Stimulated activated memory B cell treated with anti-CD40 and anti-IgM and Interleukin-4, amounts not matched to agents 10 μg/mL and 1 μg/mL and 100 μg/mL, for 72 hours (primary cell): Measurements from ENCODE around the gene AKR7A2.

Experiments
- ATAC-seq: fragments of 150-1000 bp; cut with Tn5 transposase; 2 replicates; pipeline ENCODE4 v1.10.0; 2021
- H3K27ac Mint-ChIP-seq: one replicate; pipeline ENCODE4 v1.8.0; 2022; ENCODE audit warnings: mild to moderate bottlenecking, mixed read lengths
- H3K27me3 Mint-ChIP-seq: one replicate; pipeline ENCODE4 v1.8.0; 2022; ENCODE audit warnings: mixed read lengths
- H3K36me3 Mint-ChIP-seq: one replicate; pipeline ENCODE4 v1.8.0; 2022; ENCODE audit warnings: mixed read lengths
- H3K4me1 Mint-ChIP-seq: one replicate; pipeline ENCODE4 v1.8.0; 2022; ENCODE audit warnings: mixed read lengths
- H3K4me3 Mint-ChIP-seq: one replicate; pipeline ENCODE4 v1.8.0; 2022; ENCODE audit warnings: mild to moderate bottlenecking, moderate library complexity, mixed read lengths
- H3K9me3 Mint-ChIP-seq: one replicate; pipeline ENCODE4 v1.8.0; 2022; ENCODE audit warnings: mixed read lengths

AKR7A2 gene

DNA sequence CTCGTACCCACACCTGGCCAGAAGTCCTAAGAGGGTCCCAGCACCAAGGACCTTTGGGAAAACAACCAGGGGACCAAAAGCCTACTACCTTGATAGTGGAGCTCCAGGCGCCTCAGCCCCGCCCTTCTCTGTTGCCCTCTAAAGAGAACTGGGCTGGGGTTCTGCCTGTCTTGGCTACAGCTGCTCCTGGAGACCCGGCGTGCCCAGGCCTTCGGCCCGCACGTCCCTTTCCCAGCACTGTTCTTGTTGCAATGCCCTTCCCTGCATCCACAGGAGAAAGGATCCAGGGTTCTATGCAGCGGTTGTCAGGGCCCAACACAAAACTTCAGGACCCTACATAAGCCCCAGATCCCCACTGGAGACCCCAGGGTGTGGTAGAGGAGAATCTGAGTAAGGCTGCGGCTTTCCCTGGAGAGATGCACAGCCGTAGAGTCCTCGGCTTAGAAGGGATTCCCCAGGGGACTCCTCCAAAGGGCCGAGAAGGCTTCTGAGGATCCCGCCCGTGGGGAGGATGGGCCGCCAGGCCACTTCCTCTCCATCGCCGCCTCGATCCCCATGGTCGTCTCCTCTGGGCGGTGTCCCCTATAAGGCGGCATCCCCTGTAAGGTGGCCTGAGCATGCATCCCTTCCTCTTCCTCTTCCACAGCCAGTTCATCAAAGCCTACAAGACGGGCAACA is 12.2 kb upstream of the AKR7A2 start:
- ATAC-seq = no peak
- H3K4me1 Mint-ChIP-seq = peaks cover 10% of the 10 kb centered on the region
- no peaks in the 10 kb centered on the region for H3K27me3 Mint-ChIP-seq
- peaks cover 60% of the 10 kb centered on the region for H3K36me3 Mint-ChIP-seq
- no peak overlapping the region for H3K27ac Mint-ChIP-seq
- H3K9me3 Mint-ChIP-seq = no peaks in the 10 kb centered on the region
- H3K4me3 Mint-ChIP-seq = no peak overlapping the region

DNA sequence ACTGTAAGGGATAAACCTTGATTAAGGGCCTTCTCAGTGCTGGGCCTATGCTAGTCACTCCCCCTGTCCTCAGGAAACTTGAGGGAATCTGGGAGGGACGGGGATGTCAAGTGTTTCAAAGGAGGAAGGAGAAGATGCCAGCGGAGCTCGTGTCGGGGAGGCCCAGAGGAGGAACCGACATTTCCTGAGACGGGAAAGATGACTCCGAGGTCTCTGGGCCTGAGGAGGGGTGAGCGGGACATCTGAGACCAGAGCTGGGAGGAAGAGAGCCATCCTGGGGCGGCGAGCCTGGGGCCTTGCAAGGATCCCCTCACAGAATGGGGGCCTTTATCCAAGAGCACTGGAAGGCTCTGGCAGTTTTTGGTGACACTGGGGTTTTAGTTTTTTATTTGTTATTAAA is 10.5 kb upstream of the AKR7A2 start:
- H3K4me3 Mint-ChIP-seq = no peak overlapping the region
- peaks cover 21% of the 10 kb centered on the region for H3K4me1 Mint-ChIP-seq
- no peaks in the 10 kb centered on the region for H3K9me3 Mint-ChIP-seq
- H3K27ac Mint-ChIP-seq = no peak overlapping the region
- H3K27me3 Mint-ChIP-seq = no peaks in the 10 kb centered on the region
- ATAC-seq = no peak
- H3K36me3 Mint-ChIP-seq = peaks cover 55% of the 10 kb centered on the region

GRCh38 chr1:19321071-19321470 is 9.1 kb upstream of the AKR7A2 start:
- H3K4me3 Mint-ChIP-seq = no peak overlapping the region
- no peaks in the 10 kb centered on the region for H3K27me3 Mint-ChIP-seq
- peaks cover 44% of the 10 kb centered on the region for H3K36me3 Mint-ChIP-seq
- no peak for ATAC-seq
- no peaks in the 10 kb centered on the region for H3K9me3 Mint-ChIP-seq
- H3K4me1 Mint-ChIP-seq = peaks cover 21% of the 10 kb centered on the region
- H3K27ac Mint-ChIP-seq = no peak overlapping the region

GRCh38 chr1:19319196-19319595 is 7.3 kb upstream of the AKR7A2 start:
- H3K27me3 Mint-ChIP-seq = no peaks in the 10 kb centered on the region
- peaks cover 32% of the 10 kb centered on the region for H3K36me3 Mint-ChIP-seq
- no peak for ATAC-seq
- no peaks in the 10 kb centered on the region for H3K9me3 Mint-ChIP-seq
- H3K4me1 Mint-ChIP-seq = peaks cover 39% of the 10 kb centered on the region
- no peak overlapping the region for H3K4me3 Mint-ChIP-seq
- H3K27ac Mint-ChIP-seq = no peak overlapping the region

DNA sequence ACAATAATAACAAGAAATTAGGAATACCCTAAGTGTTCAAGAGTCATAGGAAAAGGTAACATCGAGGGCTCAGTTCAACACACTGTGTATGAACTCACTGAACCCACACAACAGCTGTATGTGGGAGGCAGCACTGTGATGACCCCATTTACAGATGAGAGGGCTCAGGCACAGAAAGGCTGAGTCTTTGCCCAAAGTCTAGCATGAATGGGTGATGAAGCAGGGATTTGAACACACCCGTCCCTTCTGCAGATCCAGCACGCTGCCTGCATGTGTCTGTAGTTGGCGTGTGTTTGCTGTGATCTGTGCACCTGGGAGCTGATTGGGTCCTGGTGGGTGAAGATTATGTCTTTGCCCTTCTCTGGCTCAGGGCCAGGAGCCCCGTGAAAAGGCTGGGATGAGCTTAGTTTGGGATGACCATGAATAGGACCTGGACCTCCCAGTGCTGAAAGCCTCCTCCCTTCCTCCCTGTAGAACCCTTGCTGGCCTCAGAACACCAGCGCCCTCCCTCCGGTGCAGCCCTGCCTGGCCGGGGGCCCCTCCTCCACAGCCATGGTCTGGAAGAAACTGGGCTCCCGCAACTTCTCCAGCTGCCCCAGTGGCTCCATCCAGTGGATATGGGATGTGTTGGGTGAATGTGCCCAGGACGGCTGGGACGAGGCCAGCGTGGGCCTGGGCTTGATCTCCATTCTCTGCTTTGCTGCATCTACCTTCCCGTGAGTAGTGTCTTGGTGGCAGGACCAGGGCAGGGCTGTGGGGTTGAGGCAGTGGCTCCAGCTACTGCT is 5.4 kb upstream of the AKR7A2 start:
- H3K27ac Mint-ChIP-seq = peak overlapping the region; percentile 24
- no peaks in the 10 kb centered on the region for H3K27me3 Mint-ChIP-seq
- peaks cover 56% of the 10 kb centered on the region for H3K4me1 Mint-ChIP-seq
- H3K36me3 Mint-ChIP-seq = peaks cover 16% of the 10 kb centered on the region
- H3K4me3 Mint-ChIP-seq = no peak overlapping the region
- no peak for ATAC-seq
- no peaks in the 10 kb centered on the region for H3K9me3 Mint-ChIP-seq

GRCh38 chr1:19315378-19316198 is 3.6 kb upstream of the AKR7A2 start:
- Mint-ChIP-seq H3K27me3 (no peaks in the 10 kb centered on the region), H3K4me3 (peak overlapping the region; percentile 51), H3K4me1 (peaks cover 65% of the 10 kb centered on the region), H3K27ac (peak overlapping the region; percentile 24), H3K9me3 (no peaks in the 10 kb centered on the region), H3K36me3 (peaks cover 14% of the 10 kb centered on the region)
- ATAC-seq = peak; percentile 70

- Mint-ChIP-seq H3K27me3 (no peaks in the 10 kb centered on the region), H3K27ac (peak overlapping the region; percentile 24), H3K4me3 (peak overlapping the region; percentile 32), H3K4me1 (peaks cover 67% of the 10 kb centered on the region), H3K9me3 (no peaks in the 10 kb centered on the region), H3K36me3 (peaks cover 11% of the 10 kb centered on the region)
- ATAC-seq = no peak
These were observed 2.3 kb upstream of the AKR7A2 start for GRCh38 chr1:19313961-19314882.

DNA sequence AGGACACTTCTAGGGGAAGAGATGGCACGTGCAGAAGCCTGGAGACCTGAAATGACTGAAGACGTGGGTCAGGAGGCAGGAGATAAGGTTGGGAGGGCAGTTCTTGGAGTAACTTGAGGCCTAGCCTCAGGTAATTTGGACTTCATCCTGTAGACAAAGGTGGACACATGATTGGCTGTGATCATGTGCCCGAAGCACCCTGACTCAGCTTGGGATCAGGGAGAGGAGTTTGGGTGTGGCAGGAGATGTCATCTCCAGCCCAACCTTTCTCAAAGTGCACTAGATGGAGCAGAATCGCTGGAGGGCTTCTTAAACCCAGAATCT is 1.7 kb upstream of the AKR7A2 start:
- H3K4me3 Mint-ChIP-seq = peak overlapping the region; percentile 64
- H3K36me3 Mint-ChIP-seq = peaks cover 9% of the 10 kb centered on the region
- H3K27me3 Mint-ChIP-seq = no peaks in the 10 kb centered on the region
- no peaks in the 10 kb centered on the region for H3K9me3 Mint-ChIP-seq
- peak overlapping the region; percentile 24 for H3K27ac Mint-ChIP-seq
- no peak for ATAC-seq
- H3K4me1 Mint-ChIP-seq = peaks cover 71% of the 10 kb centered on the region

DNA sequence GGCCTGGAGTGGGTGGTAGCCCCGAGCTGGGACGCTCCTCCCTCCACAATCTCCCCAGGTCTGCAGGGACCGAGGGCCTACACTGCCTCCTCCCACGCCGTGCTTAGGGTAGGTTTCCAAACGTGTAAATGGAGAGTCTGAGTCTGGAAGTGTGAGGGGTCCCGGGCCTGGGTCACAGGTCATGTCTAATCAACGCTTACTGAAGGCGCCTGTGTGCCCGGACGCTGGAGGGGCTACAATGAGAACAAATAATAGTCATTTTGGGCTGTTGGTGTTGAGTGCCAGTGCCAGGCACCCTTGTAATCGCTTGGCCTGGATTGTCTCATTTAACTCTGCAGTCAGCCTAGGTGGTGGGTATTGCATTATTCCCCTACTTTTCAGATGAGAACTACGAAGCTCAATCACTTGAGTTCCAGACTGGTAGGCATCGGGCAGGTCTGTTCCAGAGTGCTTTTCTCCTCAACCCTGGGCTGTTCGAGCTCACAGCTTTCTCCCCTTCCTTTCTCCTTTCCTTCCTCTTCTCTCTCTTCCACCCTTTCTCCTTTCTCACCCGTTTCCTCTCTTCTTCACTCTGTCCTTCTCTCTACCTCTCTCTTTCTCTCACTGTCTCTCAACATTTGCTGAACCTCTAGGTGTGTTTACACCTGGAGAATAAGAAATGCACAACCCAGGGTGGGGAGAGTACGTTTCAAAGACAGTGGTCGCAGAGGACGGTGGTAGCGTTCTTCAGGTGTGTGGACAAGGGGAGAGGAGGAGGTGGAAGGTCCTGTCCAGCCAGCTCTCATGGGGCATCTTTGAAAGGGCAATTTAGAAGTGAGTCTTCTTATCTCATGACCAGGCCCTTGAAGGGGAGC is 1.1 kb upstream of the AKR7A2 start:
- no peaks in the 10 kb centered on the region for H3K27me3 Mint-ChIP-seq
- H3K9me3 Mint-ChIP-seq = no peaks in the 10 kb centered on the region
- H3K36me3 Mint-ChIP-seq = peaks cover 7% of the 10 kb centered on the region
- peak overlapping the region; percentile 24 for H3K27ac Mint-ChIP-seq
- peak; percentile 59 for ATAC-seq
- peak overlapping the region; percentile 64 for H3K4me3 Mint-ChIP-seq
- peaks cover 66% of the 10 kb centered on the region for H3K4me1 Mint-ChIP-seq

GRCh38 chr1:19311503-19311930 is 427 bp downstream of the AKR7A2 start:
- Mint-ChIP-seq H3K36me3 (peaks cover 22% of the 10 kb centered on the region), H3K4me1 (peaks cover 56% of the 10 kb centered on the region), H3K27ac (peak overlapping the region; percentile 40), H3K27me3 (no peaks in the 10 kb centered on the region), H3K9me3 (no peaks in the 10 kb centered on the region), H3K4me3 (peak overlapping the region; percentile 79)
- ATAC-seq = peak; percentile 7

DNA sequence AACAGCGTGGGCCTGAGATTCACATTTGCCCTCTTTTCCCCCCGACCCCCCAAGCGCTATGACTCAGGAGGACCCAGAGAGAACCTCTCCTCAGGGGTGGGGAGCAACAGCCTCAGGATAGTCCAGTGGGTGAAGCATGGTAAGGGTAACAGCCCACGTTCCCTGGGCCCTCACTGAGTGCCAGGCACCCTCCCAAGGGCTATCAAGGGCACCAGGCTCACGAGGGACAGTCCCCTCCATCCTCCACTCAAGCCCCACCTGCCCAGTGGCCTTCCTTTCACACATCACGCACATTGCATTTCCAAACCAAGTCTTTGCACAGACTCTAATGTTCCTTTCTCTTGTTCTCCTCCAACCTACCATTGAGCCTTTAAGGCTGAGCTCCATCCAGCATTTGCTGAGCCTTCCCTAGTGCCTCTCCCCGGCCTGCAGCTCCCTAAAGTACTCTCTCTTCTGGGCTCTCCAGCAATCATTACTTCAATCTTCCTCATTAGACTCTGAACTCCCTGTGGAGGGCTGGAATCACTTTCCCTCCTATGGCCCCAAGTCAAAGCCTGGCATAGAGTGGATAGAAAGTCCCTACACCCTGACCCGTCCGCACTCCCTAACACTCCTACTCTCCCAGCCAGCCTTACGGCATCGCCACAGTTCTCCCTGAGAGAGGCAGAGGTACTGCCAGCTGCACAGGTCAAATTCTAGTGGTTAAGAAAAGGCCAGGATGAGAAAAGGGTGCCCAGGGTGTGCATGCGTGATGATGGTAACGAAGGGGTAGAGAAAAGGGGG is 1.0 kb downstream of the AKR7A2 start:
- Mint-ChIP-seq H3K9me3 (no peaks in the 10 kb centered on the region), H3K27ac (peak overlapping the region; percentile 40), H3K27me3 (no peaks in the 10 kb centered on the region), H3K4me3 (peak overlapping the region; percentile 79), H3K36me3 (peaks cover 24% of the 10 kb centered on the region), H3K4me1 (peaks cover 50% of the 10 kb centered on the region)
- no peak for ATAC-seq

- H3K4me3 Mint-ChIP-seq = no peak overlapping the region
- H3K9me3 Mint-ChIP-seq = no peaks in the 10 kb centered on the region
- no peak overlapping the region for H3K27ac Mint-ChIP-seq
- ATAC-seq = no peak
- H3K36me3 Mint-ChIP-seq = peaks cover 33% of the 10 kb centered on the region
- H3K4me1 Mint-ChIP-seq = peaks cover 41% of the 10 kb centered on the region
- H3K27me3 Mint-ChIP-seq = no peaks in the 10 kb centered on the region
These were observed 1.9 kb downstream of the AKR7A2 start for GRCh38 chr1:19310061-19310460.

GRCh38 chr1:19309123-19309813 is 2.7 kb downstream of the AKR7A2 start:
- peaks cover 33% of the 10 kb centered on the region for H3K4me1 Mint-ChIP-seq
- H3K27me3 Mint-ChIP-seq = no peaks in the 10 kb centered on the region
- H3K36me3 Mint-ChIP-seq = peaks cover 41% of the 10 kb centered on the region
- H3K27ac Mint-ChIP-seq = no peak overlapping the region
- ATAC-seq = no peak
- no peak overlapping the region for H3K4me3 Mint-ChIP-seq
- no peaks in the 10 kb centered on the region for H3K9me3 Mint-ChIP-seq
